Neural progenitor cell (in vitro differentiated cells): ENCODE data around the gene DNASE2B. TPM values are rescaled to one million over a fixed set of nuclear protein-coding genes. Genes with fewer than 3 reads are reported as not detected.

Experiments
- DNase-seq: peaks from one replicate; pipeline ENCODE4 v3.0.0-alpha.2; 2016; ENCODE audit warnings: low spot score
- H2AFZ ChIP-seq: fragments of 200-600 bp; sonication (generic); replicated peaks from 2 replicates; pipeline ENCODE4 v1.6.1; 2016; ENCODE audit warnings: antibody characterized with exemption
- H3F3A ChIP-seq: fragments of 200-600 bp; sonication (generic); 2 replicates; pipeline ENCODE4 v1.6.1; 2016; ENCODE audit warnings: antibody characterized with exemption, low read depth
- H3K27ac ChIP-seq: fragments of 200-600 bp; sonication (generic); 2 replicates; pipeline ENCODE4 v1.5.1; 2016; ENCODE audit warnings: mild to moderate bottlenecking
- H3K27me3 ChIP-seq: fragments of 200-600 bp; sonication (generic); 2 replicates; pipeline ENCODE4 v1.6.1; 2016; ENCODE audit warnings: mild to moderate bottlenecking, moderate library complexity
- H3K36me3 ChIP-seq: fragments of 200-600 bp; sonication (generic); 2 replicates; pipeline ENCODE4 v1.5.1; 2016
- H3K4me1 ChIP-seq: fragments of 200-600 bp; sonication (generic); 2 replicates; pipeline ENCODE4 v1.6.1; 2016; ENCODE audit warnings: mixed run types
- H3K4me2 ChIP-seq: fragments of 200-600 bp; sonication (generic); 2 replicates; pipeline ENCODE4 v1.6.1; 2016
- H3K4me3 ChIP-seq: fragments of 200-600 bp; sonication (generic); 2 replicates; pipeline ENCODE4 v1.5.1; 2016
- H3K79me2 ChIP-seq: fragments of 200-600 bp; sonication (generic); 2 replicates; pipeline ENCODE4 v1.6.1; 2016; ENCODE audit warnings: low read depth
- H3K9ac ChIP-seq: fragments of 200-600 bp; sonication (generic); 2 replicates; pipeline ENCODE4 v1.6.1; 2016
- H3K9me3 ChIP-seq: fragments of 200-600 bp; sonication (generic); 2 replicates; pipeline ENCODE4 v1.5.1; 2016; ENCODE audit warnings: low read depth
- H4K20me1 ChIP-seq: fragments of 200-600 bp; sonication (generic); 2 replicates; pipeline ENCODE4 v1.6.1; 2016; ENCODE audit warnings: low read depth
- H3K27ac Mint-ChIP-seq: 3 replicates; pipeline ENCODE4 v1.8.0; 2021; ENCODE audit warnings: mixed read lengths
- H3K27me3 Mint-ChIP-seq: 2 replicates; pipeline ENCODE4 v1.8.0; 2022; ENCODE audit warnings: low read depth, mild to moderate bottlenecking, inconsistent platforms, moderate library complexity, mixed read lengths; ENCODE audit not compliant: insufficient read depth
- H3K36me3 Mint-ChIP-seq: 3 replicates; pipeline ENCODE4 v1.8.0; 2021; ENCODE audit warnings: mixed read lengths
- H3K4me1 Mint-ChIP-seq: 3 replicates; pipeline ENCODE4 v1.8.0; 2021; ENCODE audit warnings: mixed read lengths
- H3K4me3 Mint-ChIP-seq: 3 replicates; pipeline ENCODE4 v1.8.0; 2021; ENCODE audit warnings: mild to moderate bottlenecking, moderate library complexity, mixed read lengths
- H3K9me3 Mint-ChIP-seq: 3 replicates; pipeline ENCODE4 v1.8.0; 2020; ENCODE audit warnings: mixed read lengths
- CTCF ChIP-seq: fragments of 200-600 bp; sonication (generic); IDR thresholded peaks from 2 replicates; pipeline ENCODE4 v1.5.1; 2017; ENCODE audit warnings: antibody characterized with exemption, mild to moderate bottlenecking
- EZH2 ChIP-seq: fragments of 200-600 bp; sonication (generic); IDR thresholded peaks from 2 replicates; pipeline ENCODE4 v1.6.1; 2017; ENCODE audit warnings: antibody characterized with exemption, mild to moderate bottlenecking, moderate library complexity
- EZH2phosphoT487 ChIP-seq: fragments of 200-600 bp; sonication (generic); IDR thresholded peaks from 2 replicates; pipeline ENCODE4 v1.6.1; 2017; ENCODE audit warnings: antibody characterized with exemption
- total RNA-seq: library from RNA; depleted of rRNA; stranded (reverse); fragments of >200 nt; gene quantifications from 2 replicates; pipeline ENCODE4 v1.2.3, GENCODE V29; 2015; ENCODE audit warnings: low replicate concordance

Gene DNASE2B
- total RNA-seq, 1 donor from 2014 or later, result not detected

GRCh38 chr1:84350550-84350949 lies 47.7 kb upstream of the DNASE2B start:
- Histone ChIP-seq H3K9ac (no peak overlapping the region), H4K20me1 (no peaks in the 10 kb centered on the region), H3K27me3 (no peaks in the 10 kb centered on the region), H3F3A (no peaks in the 10 kb centered on the region), H3K27ac (no peak overlapping the region), H3K4me3 (no peak overlapping the region), H3K4me1 (peaks cover 14% of the 10 kb centered on the region), H2AFZ (no peak overlapping the region), H3K79me2 (no peaks in the 10 kb centered on the region), H3K4me2 (no peak overlapping the region), H3K9me3 (no peaks in the 10 kb centered on the region), H3K36me3 (no peaks in the 10 kb centered on the region)
- Mint-ChIP-seq H3K9me3 (no peaks in the 10 kb centered on the region), H3K36me3 (no peaks in the 10 kb centered on the region), H3K27ac (no peak overlapping the region), H3K4me3 (no peak overlapping the region), H3K4me1 (peaks cover 20% of the 10 kb centered on the region), H3K27me3 (no peaks in the 10 kb centered on the region)
- no peak for TF ChIP-seq EZH2
- TF ChIP-seq CTCF, result no peak
- TF ChIP-seq EZH2phosphoT487, result no peak
- DNase-seq, result no peak

- H3K27ac ChIP-seq, result no peak overlapping the region
- no peaks in the 10 kb centered on the region for H3K27me3 ChIP-seq
- no peak overlapping the region for H3K9ac ChIP-seq
- no peak overlapping the region for H2AFZ ChIP-seq
- H3K4me3 Mint-ChIP-seq, result no peak overlapping the region
- H3K9me3 ChIP-seq, result no peaks in the 10 kb centered on the region
- no peak overlapping the region for H3K4me2 ChIP-seq
- peaks cover 10% of the 10 kb centered on the region for H3K4me1 ChIP-seq
- H3K36me3 Mint-ChIP-seq, result no peaks in the 10 kb centered on the region
- no peaks in the 10 kb centered on the region for H3F3A ChIP-seq
- H3K27me3 Mint-ChIP-seq, result no peaks in the 10 kb centered on the region
- no peak overlapping the region for H3K27ac Mint-ChIP-seq
- TF ChIP-seq CTCF (no peak), EZH2phosphoT487 (no peak), EZH2 (no peak)
- H3K79me2 ChIP-seq, result no peaks in the 10 kb centered on the region
- no peaks in the 10 kb centered on the region for H3K9me3 Mint-ChIP-seq
- H3K36me3 ChIP-seq, result no peaks in the 10 kb centered on the region
- DNase-seq, result no peak
- no peaks in the 10 kb centered on the region for H4K20me1 ChIP-seq
- no peak overlapping the region for H3K4me3 ChIP-seq
- H3K4me1 Mint-ChIP-seq, result peaks cover 15% of the 10 kb centered on the region
Observed at GRCh38 chr1:84352298-84353106, 45.8 kb upstream of the DNASE2B start.

- Mint-ChIP-seq H3K27ac (no peak overlapping the region), H3K27me3 (no peaks in the 10 kb centered on the region), H3K4me3 (no peak overlapping the region), H3K36me3 (no peaks in the 10 kb centered on the region), H3K9me3 (no peaks in the 10 kb centered on the region), H3K4me1 (peaks cover 10% of the 10 kb centered on the region)
- Histone ChIP-seq H3K4me3 (no peak overlapping the region), H3K27me3 (no peaks in the 10 kb centered on the region), H3K9me3 (no peaks in the 10 kb centered on the region), H3F3A (no peaks in the 10 kb centered on the region), H2AFZ (no peak overlapping the region), H3K79me2 (no peaks in the 10 kb centered on the region), H3K4me2 (no peak overlapping the region), H3K4me1 (peaks cover 7% of the 10 kb centered on the region), H3K9ac (no peak overlapping the region), H3K27ac (no peak overlapping the region), H3K36me3 (no peaks in the 10 kb centered on the region), H4K20me1 (no peaks in the 10 kb centered on the region)
- DNase-seq, result no peak
- TF ChIP-seq EZH2phosphoT487 (no peak), EZH2 (no peak), CTCF (no peak)
Observed at GRCh38 chr1:84353695-84354094, 44.6 kb upstream of the DNASE2B start.
